Smooth muscle cell (in vitro differentiated cells): ENCODE data around the gene PACSIN3. TPM values are rescaled to one million over a fixed set of nuclear protein-coding genes. Genes with fewer than 3 reads are reported as not detected.
A peak's percentile ranks its signal among the peaks of the same experiment; 100 is the strongest.

ENCODE experiments used
- DNase-seq: peaks from one replicate; lab custom pipeline; 2025; ENCODE audit not compliant: unreplicated experiment; lab: John Stamatoyannopoulos, UW
- H2AFZ ChIP-seq: fragments of 200-600 bp; sonication (generic); 2 replicates; pipeline ENCODE4 v1.6.0; 2016; ENCODE audit warnings: antibody characterized with exemption, low read depth, mild to moderate bottlenecking
- H3F3A ChIP-seq: fragments of 200-600 bp; sonication (generic); 2 replicates; pipeline ENCODE4 v1.6.0; 2017; ENCODE audit warnings: antibody characterized with exemption, low read depth
- H3K27ac ChIP-seq: fragments of 200-600 bp; sonication (generic); 2 replicates; pipeline ENCODE4 v1.5.1; 2016; ENCODE audit warnings: low read depth, mild to moderate bottlenecking
- H3K27me3 ChIP-seq: fragments of 200-600 bp; sonication (generic); 2 replicates; pipeline ENCODE4 v1.6.1; 2016; ENCODE audit warnings: low read depth, mild to moderate bottlenecking
- H3K36me3 ChIP-seq: fragments of 200-600 bp; sonication (generic); 2 replicates; pipeline ENCODE4 v1.5.1; 2016; ENCODE audit warnings: low read depth
- H3K4me1 ChIP-seq: fragments of 200-600 bp; sonication (generic); 2 replicates; pipeline ENCODE4 v1.5.1; 2016; ENCODE audit warnings: low read depth
- H3K4me2 ChIP-seq: fragments of 200-600 bp; sonication (generic); 2 replicates; pipeline ENCODE4 v1.6.0; 2016; ENCODE audit warnings: mild to moderate bottlenecking
- H3K4me3 ChIP-seq: fragments of 200-600 bp; sonication (generic); 2 replicates; pipeline ENCODE4 v1.5.1; 2016; ENCODE audit warnings: mild to moderate bottlenecking
- H3K79me2 ChIP-seq: fragments of 200-600 bp; sonication (generic); 2 replicates; pipeline ENCODE4 v1.6.0; 2016; ENCODE audit warnings: low read depth, mild to moderate bottlenecking
- H3K9ac ChIP-seq: fragments of 200-600 bp; sonication (generic); 2 replicates; pipeline ENCODE4 v1.6.0; 2016; ENCODE audit warnings: low read depth
- H3K9me3 ChIP-seq: fragments of 200-600 bp; sonication (generic); replicated peaks from 2 replicates; pipeline ENCODE4 v1.5.1; 2016; ENCODE audit warnings: low read depth
- H4K20me1 ChIP-seq: fragments of 200-600 bp; sonication (generic); 2 replicates; pipeline ENCODE4 v1.6.0; 2016; ENCODE audit warnings: low read depth
- CTCF ChIP-seq: fragments of 200-600 bp; sonication (generic); IDR thresholded peaks from 2 replicates; pipeline ENCODE4 v1.5.1; 2017; ENCODE audit warnings: borderline replicate concordance, mild to moderate bottlenecking, antibody characterized with exemption; ENCODE audit not compliant: insufficient read depth, poor library complexity, severe bottlenecking
- WGBS: methylation state at CpG from one replicate; pipeline ENCODE4 v1.1.7; 2016; ENCODE audit warnings: low lambda C conversion rate; 5-methylcytosine and 5-hydroxymethylcytosine counted together
- polyA plus RNA-seq: library from polyadenylated mRNA; unstranded; fragments of >200 nt; fragmentation: Nextera tagmentation; extraction: Ambion mirVana; gene quantifications from 2 replicates; pipeline ENCODE4 v1.2.1, GENCODE V29; 2016
- total RNA-seq: library from RNA; depleted of rRNA; stranded (reverse); fragments of >200 nt; gene quantifications from 2 replicates; pipeline ENCODE4 v1.2.3, GENCODE V29; 2014

Gene PACSIN3
- total and polyA plus RNA-seq, 2 experiments from 2014 or later: 27.3 to 55.7 TPM

DNA sequence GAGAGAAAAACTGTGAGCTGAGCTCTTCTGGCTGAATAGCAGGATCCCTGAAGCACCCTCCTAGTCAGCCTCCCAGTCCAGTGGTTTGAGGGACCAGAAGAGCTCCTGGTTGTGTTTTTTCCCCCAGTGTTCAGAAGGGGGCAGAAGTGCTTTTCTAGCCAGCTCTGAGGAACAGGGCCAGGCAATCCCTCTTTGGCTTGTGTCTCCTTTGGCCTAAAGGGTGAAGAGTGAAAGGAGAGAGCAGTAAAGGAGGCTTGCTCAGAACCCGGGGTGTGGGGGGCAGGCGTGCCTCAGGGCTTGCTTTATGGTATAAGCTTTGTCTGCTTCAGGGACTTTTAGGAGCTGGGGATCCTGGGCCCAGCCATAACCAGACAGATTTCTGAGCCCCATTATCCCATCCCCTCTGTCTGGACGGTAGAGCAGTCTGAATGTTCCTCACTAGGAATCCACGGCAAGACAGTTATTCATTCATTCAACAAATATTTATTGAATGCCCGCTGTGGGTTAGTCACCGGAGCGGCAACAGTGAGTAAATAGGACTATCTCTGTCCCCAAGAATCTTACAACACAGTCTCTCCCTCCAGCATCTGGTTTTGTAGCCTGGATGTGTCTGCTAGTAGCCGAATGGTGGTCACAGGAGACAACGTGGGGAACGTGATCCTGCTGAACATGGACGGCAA lies 47.9 kb upstream of the PACSIN3 start:
- Histone ChIP-seq H3K4me3 (no peak overlapping the region), H3K79me2 (no peaks in the 10 kb centered on the region), H3K9me3 (no peaks in the 10 kb centered on the region), H4K20me1 (peaks cover 4% of the 10 kb centered on the region), H3K4me2 (peak overlapping the region; percentile 72), H3K4me1 (peaks cover 5% of the 10 kb centered on the region), H2AFZ (no peak overlapping the region), H3K27me3 (no peaks in the 10 kb centered on the region), H3F3A (peaks cover 18% of the 10 kb centered on the region), H3K36me3 (no peaks in the 10 kb centered on the region), H3K27ac (peak overlapping the region; percentile 98), H3K9ac (peak overlapping the region; percentile 94)
- WGBS: 44% methylated on average over 11 of the region's 11 CpGs
- TF ChIP-seq CTCF: peak; percentile 21
- no peak for DNase-seq

DNA sequence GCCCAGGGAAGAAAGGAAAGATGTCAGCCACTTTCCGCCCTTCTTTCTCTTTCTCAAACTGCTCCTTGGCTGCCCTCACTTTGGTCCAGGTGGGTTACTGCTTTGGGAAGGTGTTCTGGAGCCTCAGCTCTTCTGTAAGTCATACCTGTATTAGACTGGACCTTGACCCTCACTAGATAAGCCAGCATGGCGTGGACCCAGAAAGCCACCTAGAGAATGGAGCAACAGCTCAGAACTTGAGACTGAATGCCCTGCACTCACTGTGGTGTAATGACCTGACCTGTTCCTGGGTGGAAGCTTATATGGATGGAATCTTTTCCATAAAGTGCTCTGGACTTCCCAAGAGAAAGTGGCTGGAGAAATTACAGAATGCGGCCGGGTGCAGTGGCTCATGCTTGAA lies 46.8 kb upstream of the PACSIN3 start:
- no peak for DNase-seq
- Histone ChIP-seq H3K4me1 (peaks cover 5% of the 10 kb centered on the region), H3K36me3 (no peaks in the 10 kb centered on the region), H3K27ac (peak overlapping the region; percentile 98), H4K20me1 (peaks cover 7% of the 10 kb centered on the region), H3F3A (peaks cover 18% of the 10 kb centered on the region), H2AFZ (no peak overlapping the region), H3K79me2 (no peaks in the 10 kb centered on the region), H3K27me3 (no peaks in the 10 kb centered on the region), H3K4me3 (no peak overlapping the region), H3K9me3 (no peaks in the 10 kb centered on the region), H3K4me2 (peak overlapping the region; percentile 72), H3K9ac (no peak overlapping the region)
- WGBS: 99% methylated on average over 4 of the region's 4 CpGs
- TF ChIP-seq CTCF: no peak

GRCh38 chr11:47229161-47229560 lies 42.9 kb upstream of the PACSIN3 start:
- peaks cover 33% of the 10 kb centered on the region for H4K20me1 ChIP-seq
- WGBS: 98% methylated on average over 8 of the region's 8 CpGs
- DNase-seq: no peak
- no peak overlapping the region for H3K9ac ChIP-seq
- no peak overlapping the region for H3K27ac ChIP-seq
- TF ChIP-seq CTCF: no peak
- H3K9me3 ChIP-seq: no peaks in the 10 kb centered on the region
- no peaks in the 10 kb centered on the region for H3K36me3 ChIP-seq
- H3F3A ChIP-seq: peaks cover 18% of the 10 kb centered on the region
- peaks cover 5% of the 10 kb centered on the region for H3K4me1 ChIP-seq
- H3K79me2 ChIP-seq: peaks cover 3% of the 10 kb centered on the region
- H3K27me3 ChIP-seq: no peaks in the 10 kb centered on the region
- H3K4me3 ChIP-seq: no peak overlapping the region
- H2AFZ ChIP-seq: no peak overlapping the region
- H3K4me2 ChIP-seq: no peak overlapping the region
